H9 (cell line): ENCODE results near the gene SCN11A. TPM values are rescaled to one million over a fixed set of nuclear protein-coding genes. Genes with fewer than 3 reads are reported as not detected.

Source experiments
- DNase-seq: peaks from one replicate; pipeline ENCODE4 v3.0.0-alpha.2; 2017
- H2AFZ ChIP-seq: one replicate; pipeline ENCODE4 v1.6.1; 2013; ENCODE audit warnings: mild to moderate bottlenecking, low read length, control low read depth, moderate library complexity
- H2AK5ac ChIP-seq: 2 replicates; pipeline ENCODE4 v1.6.1; 2013; ENCODE audit warnings: low read length, control low read depth, mixed read lengths; ENCODE audit not compliant: insufficient read length
- H2BK120ac ChIP-seq: one replicate; pipeline ENCODE4 v1.6.1; 2013; ENCODE audit warnings: low read depth, mild to moderate bottlenecking, low read length, control low read depth, inconsistent platforms; ENCODE audit not compliant: poor library complexity, severe bottlenecking
- H2BK12ac ChIP-seq: 2 replicates; pipeline ENCODE4 v1.6.1; 2013; ENCODE audit warnings: low read length, control low read depth, mixed read lengths, low read depth; ENCODE audit not compliant: insufficient read length
- H2BK15ac ChIP-seq: 2 replicates; pipeline ENCODE4 v1.6.1; 2013; ENCODE audit warnings: low read depth, low read length, control low read depth
- H2BK20ac ChIP-seq: one replicate; pipeline ENCODE4 v1.6.1; 2013; ENCODE audit warnings: low read depth, mild to moderate bottlenecking, low read length, control low read depth, inconsistent platforms; ENCODE audit not compliant: poor library complexity, severe bottlenecking
- H2BK5ac ChIP-seq: 2 replicates; pipeline ENCODE4 v1.6.1; 2013; ENCODE audit warnings: low read length, control low read depth, mixed read lengths; ENCODE audit not compliant: insufficient read length
- H3K14ac ChIP-seq: 2 replicates; pipeline ENCODE4 v1.6.1; 2013; ENCODE audit warnings: low read length, control low read depth; ENCODE audit not compliant: insufficient read depth
- H3K18ac ChIP-seq: 2 replicates; pipeline ENCODE4 v1.6.1; 2013; ENCODE audit warnings: low read depth, mild to moderate bottlenecking, mixed read lengths, low read length, control low read depth; ENCODE audit not compliant: insufficient read length
- H3K23ac ChIP-seq: 2 replicates; pipeline ENCODE4 v1.6.1; 2013; ENCODE audit warnings: low read length, control low read depth, mixed read lengths, low read depth; ENCODE audit not compliant: insufficient read length
- H3K23me2 ChIP-seq: 2 replicates; pipeline ENCODE4 v1.6.1; 2013; ENCODE audit warnings: low read depth, mild to moderate bottlenecking, mixed read lengths, low read length, control low read depth; ENCODE audit not compliant: insufficient read length, poor library complexity, severe bottlenecking
- H3K27ac ChIP-seq: 2 replicates; pipeline ENCODE4 v1.5.1; 2013; ENCODE audit warnings: low read length, control low read depth, mixed read lengths, low read depth; ENCODE audit not compliant: insufficient read length
- H3K27me3 ChIP-seq: 2 replicates; pipeline ENCODE4 v1.6.1; 2013; ENCODE audit warnings: low read length, control low read depth, inconsistent platforms; ENCODE audit not compliant: insufficient read depth
- H3K4ac ChIP-seq: 2 replicates; pipeline ENCODE4 v1.6.1; 2013; ENCODE audit warnings: low read depth, mild to moderate bottlenecking, control low read depth, inconsistent platforms, low read length, moderate library complexity
- H3K4me1 ChIP-seq: 2 replicates; pipeline ENCODE4 v1.6.1; 2013; ENCODE audit warnings: low read length, control low read depth, inconsistent platforms; ENCODE audit not compliant: insufficient read depth
- H3K4me2 ChIP-seq: 2 replicates; pipeline ENCODE4 v1.6.1; 2013; ENCODE audit warnings: low read length, control low read depth, mixed read lengths; ENCODE audit not compliant: insufficient read length, insufficient read depth
- H3K56ac ChIP-seq: 2 replicates; pipeline ENCODE4 v1.6.1; 2013; ENCODE audit warnings: low read depth, mild to moderate bottlenecking, mixed read lengths, low read length, control low read depth; ENCODE audit not compliant: insufficient read length
- H3K79me1 ChIP-seq: 2 replicates; pipeline ENCODE4 v1.6.1; 2013; ENCODE audit warnings: low read depth, mild to moderate bottlenecking, moderate library complexity, low read length, control low read depth, inconsistent platforms; ENCODE audit not compliant: insufficient read depth, poor library complexity, severe bottlenecking
- H3K79me2 ChIP-seq: 2 replicates; pipeline ENCODE4 v1.6.1; 2013; ENCODE audit warnings: low read length, control low read depth, inconsistent platforms; ENCODE audit not compliant: insufficient read depth
- H3K9ac ChIP-seq: 2 replicates; pipeline ENCODE4 v1.6.1; 2013; ENCODE audit warnings: low read length, control low read depth, mixed read lengths; ENCODE audit not compliant: insufficient read length; ENCODE audit errors: extremely low read depth
- H3K9me3 ChIP-seq: one replicate; pipeline ENCODE4 v1.6.1; 2013; ENCODE audit warnings: low read depth, low read length, inconsistent platforms; ENCODE audit not compliant: control insufficient read depth
- H3T11ph ChIP-seq: one replicate; pipeline ENCODE4 v1.6.1; 2013; ENCODE audit warnings: mild to moderate bottlenecking, low read length, control low read depth, inconsistent platforms
- H4K20me1 ChIP-seq: one replicate; pipeline ENCODE4 v1.6.1; 2013; ENCODE audit not compliant: control insufficient read depth, insufficient read length, insufficient read depth
- H4K5ac ChIP-seq: 2 replicates; pipeline ENCODE4 v1.6.1; 2013; ENCODE audit warnings: low read depth, mild to moderate bottlenecking, mixed read lengths, low read length, control low read depth; ENCODE audit not compliant: insufficient read length
- H4K8ac ChIP-seq: replicated peaks from 2 replicates; pipeline ENCODE4 v1.6.1; 2013; ENCODE audit warnings: low read length, control low read depth, mixed read lengths, low read depth; ENCODE audit not compliant: insufficient read length
- H4K91ac ChIP-seq: 2 replicates; pipeline ENCODE4 v1.6.1; 2013; ENCODE audit warnings: low read depth, mild to moderate bottlenecking, moderate library complexity, mixed read lengths, low read length, control low read depth; ENCODE audit not compliant: insufficient read length
- H3K27ac Mint-ChIP-seq, 3 experiments: 2 replicates in 2 of 3; 3 replicates in 1 of 3; pipeline ENCODE4 v1.8.0; 2020 to 2021; ENCODE audit warnings: mixed read lengths in 3 of 3, mild to moderate bottlenecking in 1 of 3, moderate library complexity in 1 of 3
- H3K27me3 Mint-ChIP-seq: 2 replicates; pipeline ENCODE4 v1.8.0; 2021; ENCODE audit warnings: low read depth, mild to moderate bottlenecking, moderate library complexity, mixed read lengths
- H3K36me3 Mint-ChIP-seq, 3 experiments: 2 replicates in 2 of 3; 3 replicates in 1 of 3; pipeline ENCODE4 v1.8.0; 2020 to 2021; ENCODE audit warnings: low read depth in 3 of 3, mixed read lengths in 3 of 3; ENCODE audit not compliant: insufficient read depth in 1 of 3
- H3K4me1 Mint-ChIP-seq, 2 experiments: 2 replicates each; pipeline ENCODE4 v1.8.0; 2020; ENCODE audit warnings: mixed read lengths in 2 of 2
- H3K4me3 Mint-ChIP-seq, 2 experiments: 2 replicates in 1 of 2; 3 replicates in 1 of 2; pipeline ENCODE4 v1.8.0; 2020 to 2021; ENCODE audit warnings: mild to moderate bottlenecking in 2 of 2, mixed read lengths in 2 of 2, moderate library complexity in 1 of 2
- H3K9me3 Mint-ChIP-seq, 2 experiments: 2 replicates in 1 of 2; 3 replicates in 1 of 2; pipeline ENCODE4 v1.8.0; 2020; ENCODE audit warnings: mild to moderate bottlenecking in 2 of 2, mixed read lengths in 2 of 2, moderate library complexity in 1 of 2
- CTCF ChIP-seq: fragments of 200-600 bp; sonication (generic); conservative IDR thresholded peaks from 3 replicates; pipeline ENCODE4 v1.8.0; 2021; ENCODE audit warnings: antibody characterized with exemption, mild to moderate bottlenecking
- WGBS: extraction: QIAGEN DNeasy Blood & Tissue Kit; methylation state at CpG from one replicate; pipeline ENCODE4 v1.1.7; 2013; ENCODE audit warnings: missing lambda C conversion rate, low lambda C conversion rate, mixed read lengths; ENCODE audit not compliant: insufficient read length; ENCODE audit errors: extremely low coverage; 5-methylcytosine and 5-hydroxymethylcytosine counted together
- total RNA-seq: library from RNA; stranded (reverse); gene quantifications from 2 replicates; pipeline ENCODE4 v1.2.1, GENCODE V29; 2021

Gene SCN11A
- total RNA-seq, 1 experiment from 2014 or later: 0.17 TPM

DNA sequence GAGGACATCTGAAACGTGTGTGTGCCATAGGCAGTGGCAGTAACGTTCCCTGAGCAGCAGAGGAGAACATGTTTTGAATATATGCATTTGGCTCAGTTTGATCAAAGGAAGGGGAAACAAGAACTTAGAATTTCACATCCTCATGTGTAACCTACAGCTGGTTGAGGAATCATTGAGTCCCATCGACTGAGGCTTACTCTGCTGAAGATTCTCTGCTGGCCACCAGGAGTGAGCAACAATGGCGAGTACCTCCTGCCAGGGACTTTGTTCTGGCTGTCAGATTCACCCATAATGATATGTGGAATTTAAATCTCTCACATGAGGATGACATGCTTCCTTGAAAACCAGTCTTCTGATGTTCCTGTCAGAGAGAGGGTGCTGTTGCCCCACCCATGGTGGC, 34.4 kb upstream of the SCN11A start:
- no peak overlapping the region for H3K4ac ChIP-seq
- H4K8ac ChIP-seq: no peak overlapping the region
- no peak for DNase-seq
- Mint-ChIP-seq H3K4me3 (no peak overlapping the region), H3K9me3 (no peaks in the 10 kb centered on the region), H3K4me1 (no peaks in the 10 kb centered on the region), H3K27me3 (no peaks in the 10 kb centered on the region), H3K36me3 (peaks cover 14 to 55% (median 52%) of the 10 kb centered on the region in 3 experiments; a peak in 5 of 7 replicates), H3K27ac (no peak overlapping the region)
- no peaks in the 10 kb centered on the region for H3K4me1 ChIP-seq
- H2BK5ac ChIP-seq: no peak overlapping the region
- H2AFZ ChIP-seq: no peak overlapping the region
- H3K9ac ChIP-seq: no peak overlapping the region
- no peaks in the 10 kb centered on the region for H3K23me2 ChIP-seq
- H2BK12ac ChIP-seq: no peak overlapping the region
- H2BK20ac ChIP-seq: no peak overlapping the region
- no peak overlapping the region for H3K23ac ChIP-seq
- no peak overlapping the region for H2AK5ac ChIP-seq
- no peak for TF ChIP-seq CTCF
- no peak overlapping the region for H2BK15ac ChIP-seq
- H2BK120ac ChIP-seq: no peak overlapping the region
- no peak overlapping the region for H4K91ac ChIP-seq
- no peaks in the 10 kb centered on the region for H3K27me3 ChIP-seq
- H4K20me1 ChIP-seq: no peaks in the 10 kb centered on the region
- no peak overlapping the region for H4K5ac ChIP-seq
- no peak overlapping the region for H3K56ac ChIP-seq
- H3K9me3 ChIP-seq: no peaks in the 10 kb centered on the region
- no peaks in the 10 kb centered on the region for H3K79me2 ChIP-seq
- H3K18ac ChIP-seq: no peak overlapping the region
- H3T11ph ChIP-seq: no peak overlapping the region
- H3K79me1 ChIP-seq: no peaks in the 10 kb centered on the region
- H3K27ac ChIP-seq: no peak overlapping the region
- no peak overlapping the region for H3K4me2 ChIP-seq
- no CpG with 5 or more reads among the region's 4 CpGs for WGBS
- H3K14ac ChIP-seq: no peak overlapping the region
